HEK293T (cell line): ENCODE measurements around the gene SLC36A2.

ENCODE experiments used
- CTBP1 ChIP-seq: fragments of 450-650 bp; IDR thresholded peaks from 2 replicates; pipeline ENCODE4 v1.6.1; 2016; ENCODE audit warnings: borderline replicate concordance
- ELF4 ChIP-seq: fragments of 450-650 bp; IDR thresholded peaks from 2 replicates; pipeline ENCODE4 v1.6.1; 2017; ENCODE audit warnings: antibody characterized with exemption
- FOXK2 ChIP-seq: fragments of 450-650 bp; IDR thresholded peaks from 2 replicates; pipeline ENCODE4 v1.6.1; 2016; ENCODE audit warnings: mild to moderate bottlenecking
- HDGF ChIP-seq: fragments of 450-650 bp; IDR thresholded peaks from 2 replicates; pipeline ENCODE4 v1.6.1; 2017; ENCODE audit warnings: antibody characterized with exemption, borderline replicate concordance
- LEF1 ChIP-seq: fragments of 450-650 bp; IDR thresholded peaks from 2 replicates; pipeline ENCODE4 v1.6.1; 2017; ENCODE audit warnings: mild to moderate bottlenecking, borderline replicate concordance
- SP1 ChIP-seq: fragments of 450-650 bp; IDR thresholded peaks from 2 replicates; pipeline ENCODE4 v1.6.1; 2017
- SUZ12 ChIP-seq: fragments of 450-650 bp; IDR thresholded peaks from 2 replicates; pipeline ENCODE4 v1.6.1; 2016; ENCODE audit warnings: mild to moderate bottlenecking
- ZNF384 ChIP-seq: fragments of 450-650 bp; IDR thresholded peaks from 2 replicates; pipeline ENCODE4 v1.6.1; 2016
- TF ChIP-seq, protein P1 (sequence below): fragments of 450-650 bp; IDR thresholded peaks from 2 replicates; pipeline ENCODE4 v1.6.1; 2016

DNA sequence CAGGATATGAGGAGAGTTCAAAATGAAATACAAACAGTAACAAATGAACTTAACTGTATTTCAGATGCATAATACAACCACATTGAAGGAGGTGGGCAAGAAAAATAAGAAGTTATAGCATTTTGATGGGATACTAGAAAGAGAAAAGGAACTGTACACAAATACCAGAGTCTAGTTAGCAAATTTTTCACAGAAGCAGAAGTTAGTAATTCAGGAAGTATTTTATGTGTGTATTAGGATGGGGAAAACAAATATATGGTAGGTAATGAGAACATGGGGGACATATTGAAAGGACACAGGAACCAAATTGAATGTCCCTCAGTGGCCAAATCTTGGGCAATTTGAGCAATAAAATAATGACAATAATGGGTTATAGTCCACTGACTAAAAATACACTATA is 76.0 kb downstream of the SLC36A2 start:
- no peak for TF ChIP-seq HDGF
- no peak for TF ChIP-seq LEF1
- no peak for TF ChIP-seq FOXK2
- TF ChIP-seq, protein P1, sequence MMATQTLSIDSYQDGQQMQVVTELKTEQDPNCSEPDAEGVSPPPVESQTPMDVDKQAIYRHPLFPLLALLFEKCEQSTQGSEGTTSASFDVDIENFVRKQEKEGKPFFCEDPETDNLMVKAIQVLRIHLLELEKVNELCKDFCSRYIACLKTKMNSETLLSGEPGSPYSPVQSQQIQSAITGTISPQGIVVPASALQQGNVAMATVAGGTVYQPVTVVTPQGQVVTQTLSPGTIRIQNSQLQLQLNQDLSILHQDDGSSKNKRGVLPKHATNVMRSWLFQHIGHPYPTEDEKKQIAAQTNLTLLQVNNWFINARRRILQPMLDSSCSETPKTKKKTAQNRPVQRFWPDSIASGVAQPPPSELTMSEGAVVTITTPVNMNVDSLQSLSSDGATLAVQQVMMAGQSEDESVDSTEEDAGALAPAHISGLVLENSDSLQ = no peak
- no peak for TF ChIP-seq SUZ12
- TF ChIP-seq SP1 = no peak
- no peak for TF ChIP-seq ELF4
- no peak for TF ChIP-seq CTBP1
- TF ChIP-seq ZNF384 = no peak
